ENCODE data around the gene HBA2.
"Not testable (repeated sequence)": the region's sequence is repeated elsewhere in the genome, so short reads cannot be mapped to it uniquely, and the experiment has no call there.

The HBA2 gene

DNA sequence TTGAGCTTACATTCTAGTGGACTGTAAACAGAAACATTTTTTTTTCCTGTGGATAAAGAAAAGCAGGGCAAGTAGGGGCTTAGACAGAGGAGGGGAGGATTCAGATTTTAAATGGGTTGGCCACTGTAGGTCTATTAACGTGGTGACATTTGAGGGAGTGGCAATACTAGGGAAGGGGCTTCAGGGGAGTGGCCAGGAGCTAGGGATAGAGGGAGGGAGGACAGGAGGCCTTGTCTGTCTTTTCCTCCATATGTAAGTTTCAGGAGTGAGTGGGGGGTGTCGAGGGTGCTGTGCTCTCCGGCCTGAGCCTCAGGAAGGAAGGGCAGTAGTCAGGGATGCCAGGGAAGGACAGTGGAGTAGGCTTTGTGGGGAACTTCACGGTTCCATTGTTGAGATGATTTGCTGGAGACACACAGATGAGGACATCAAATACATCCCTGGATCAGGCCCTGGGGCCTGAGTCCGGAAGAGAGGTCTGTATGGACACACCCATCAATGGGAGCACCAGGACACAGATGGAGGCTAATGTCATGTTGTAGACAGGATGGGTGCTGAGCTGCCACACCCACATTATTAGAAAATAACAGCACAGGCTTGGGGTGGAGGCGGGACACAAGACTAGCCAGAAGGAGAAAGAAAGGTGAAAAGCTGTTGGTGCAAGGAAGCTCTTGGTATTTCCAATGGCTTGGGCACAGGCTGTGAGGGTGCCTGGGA, 13.4 kb upstream of the HBA2 start:
- no peak for DNase-seq

DNA sequence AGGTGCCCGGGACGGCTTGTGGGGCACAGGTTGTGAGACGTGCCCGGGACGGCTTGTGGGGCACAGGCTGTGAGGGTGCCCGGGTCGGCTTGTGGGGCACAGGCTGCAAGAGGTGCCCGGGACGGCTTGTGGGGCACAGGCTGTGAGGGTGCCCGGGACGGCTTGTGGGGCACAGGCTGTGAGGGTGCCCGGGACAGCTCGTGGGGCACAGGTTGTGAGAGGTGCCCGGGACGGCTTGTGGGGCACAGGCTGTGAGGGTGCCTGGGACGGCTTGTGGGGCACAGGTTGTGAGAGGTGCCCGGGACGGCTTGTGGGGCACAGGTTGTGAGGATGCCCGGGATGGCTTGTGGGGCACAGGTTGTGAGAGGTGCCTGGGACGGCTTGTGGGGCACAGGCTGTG, 12.4 kb upstream of the HBA2 start:
- not testable (repeated sequence) for DNase-seq

DNA sequence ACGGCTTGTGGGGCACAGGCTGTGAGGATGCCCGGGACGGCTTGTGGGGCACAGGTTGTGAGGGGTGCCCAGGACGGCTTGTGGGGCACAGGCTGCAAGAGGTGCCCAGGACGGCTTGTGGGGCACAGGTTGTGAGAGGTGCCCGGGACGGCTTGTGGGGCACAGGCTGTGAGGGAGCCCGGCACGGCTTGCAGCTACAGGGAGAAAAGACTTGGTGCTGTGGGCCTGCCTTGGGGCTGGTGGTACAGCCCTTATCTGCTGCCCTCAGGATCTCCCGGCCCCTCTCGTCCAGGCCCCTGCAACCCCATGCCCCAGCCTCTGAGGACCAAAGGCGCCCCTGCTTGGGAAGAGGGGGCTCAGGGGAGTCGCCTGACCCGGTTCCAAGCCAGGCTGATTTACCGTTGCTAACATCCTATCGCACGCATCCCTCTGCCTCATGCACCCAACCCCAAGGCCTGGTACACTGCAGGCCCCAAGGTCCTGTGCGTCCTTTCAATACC, 11.9 kb upstream of the HBA2 start:
- DNase-seq, result no peak

DNA sequence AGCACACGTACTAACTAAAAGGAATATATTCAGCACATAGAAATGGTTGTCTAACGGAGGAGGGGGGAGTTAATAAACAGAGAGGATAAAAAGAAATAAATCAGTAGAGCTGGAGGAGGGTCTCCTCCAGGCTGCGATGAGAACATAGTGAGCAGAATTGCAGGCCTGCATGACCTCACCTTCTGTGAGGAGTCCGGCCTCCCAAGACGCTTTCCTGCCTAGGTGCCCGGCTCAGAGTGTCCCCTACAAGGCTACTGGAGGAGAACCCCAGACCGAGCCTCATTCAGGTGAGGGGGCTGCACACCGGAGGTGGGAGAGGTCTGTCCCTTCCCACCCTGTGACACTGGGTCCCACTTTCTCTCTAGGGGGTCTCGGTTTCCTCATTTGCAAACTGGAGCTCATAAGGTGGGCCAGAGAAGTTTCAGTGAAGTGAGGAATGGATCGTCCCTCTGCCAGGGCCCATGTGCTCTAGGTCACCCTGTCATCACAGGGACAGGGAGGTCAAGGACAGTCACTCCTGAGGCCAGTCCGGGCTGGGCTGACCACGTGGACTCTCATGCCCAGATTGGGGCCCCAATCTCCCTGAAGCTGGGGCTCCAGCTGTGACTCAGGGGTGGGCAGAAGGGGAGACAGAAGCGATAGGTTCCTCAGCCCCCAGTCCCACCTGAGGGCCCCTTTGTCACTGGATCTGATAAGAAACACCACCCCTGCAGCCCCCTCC, 10.2 kb upstream of the HBA2 start:
- no peak for DNase-seq

DNA sequence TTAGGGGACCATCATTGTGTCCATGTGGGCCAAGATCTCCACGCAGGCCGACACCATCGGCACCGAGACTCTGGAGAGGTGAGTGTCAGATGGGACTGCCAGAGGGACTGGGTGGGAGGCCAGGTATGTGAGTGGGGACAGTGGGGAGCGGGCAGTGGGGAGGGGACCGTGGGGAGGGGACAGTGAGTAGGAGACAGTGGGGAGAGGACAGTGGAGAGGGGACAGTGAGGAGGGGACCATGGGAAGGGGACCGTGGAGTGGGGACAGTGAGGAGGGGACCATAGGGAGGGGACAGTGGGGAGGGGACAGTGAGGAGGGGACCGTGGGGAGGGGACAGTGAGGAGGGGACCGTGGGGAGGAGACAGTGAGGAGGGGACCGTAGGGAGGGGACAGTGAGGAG, 9.5 kb upstream of the HBA2 start:
- not testable (repeated sequence) for DNase-seq

DNA sequence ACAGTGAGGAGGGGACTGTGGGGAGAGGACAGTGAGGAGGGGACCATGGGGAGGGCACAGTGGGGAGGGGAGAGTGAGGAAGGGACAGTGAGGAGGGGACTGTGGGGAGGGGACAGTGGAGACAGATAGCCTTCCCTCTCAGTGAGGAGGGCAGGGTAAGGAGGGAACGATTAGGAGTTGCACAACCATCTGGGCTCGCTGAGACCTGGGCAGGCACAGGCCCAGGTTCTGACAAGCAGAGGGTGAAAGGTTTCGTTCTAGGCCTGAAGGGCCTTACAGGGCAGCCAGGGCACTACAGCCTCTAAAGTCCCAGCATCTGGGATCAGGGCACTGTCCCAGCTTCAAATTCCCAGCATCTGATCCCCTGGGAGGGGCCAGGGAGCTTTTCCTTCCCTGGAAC, 9.0 kb upstream of the HBA2 start:
- DNase-seq, result not testable (repeated sequence)

DNA sequence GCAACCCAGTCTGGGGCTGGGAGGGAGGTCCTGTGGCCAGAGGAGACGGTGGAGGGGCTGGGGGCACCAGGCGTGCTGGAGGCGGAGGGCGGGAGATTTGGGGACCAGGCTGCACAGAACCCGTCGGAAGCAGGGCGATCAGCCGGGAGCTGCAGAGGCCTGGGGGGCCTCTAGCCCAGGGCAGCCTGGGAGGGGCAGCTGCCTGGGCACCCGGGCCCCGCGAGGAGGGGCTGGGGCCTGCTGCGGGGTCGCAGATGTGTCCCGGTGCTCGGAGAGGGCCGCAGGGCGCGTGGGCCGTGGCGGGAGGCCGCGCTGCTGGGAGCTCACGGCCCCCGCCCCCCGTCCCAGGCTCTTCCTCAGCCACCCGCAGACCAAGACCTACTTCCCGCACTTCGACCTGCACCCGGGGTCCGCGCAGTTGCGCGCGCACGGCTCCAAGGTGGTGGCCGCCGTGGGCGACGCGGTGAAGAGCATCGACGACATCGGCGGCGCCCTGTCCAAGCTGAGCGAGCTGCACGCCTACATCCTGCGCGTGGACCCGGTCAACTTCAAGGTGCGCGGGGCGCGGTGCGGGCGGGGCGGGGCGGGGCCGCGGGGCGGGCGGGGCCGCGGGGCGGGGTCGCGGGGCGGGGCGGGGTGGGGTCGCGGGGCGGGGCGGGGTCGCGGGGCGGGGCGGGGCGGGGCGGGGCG, 8.4 kb upstream of the HBA2 start:
- DNase-seq, result not testable (repeated sequence)

DNA sequence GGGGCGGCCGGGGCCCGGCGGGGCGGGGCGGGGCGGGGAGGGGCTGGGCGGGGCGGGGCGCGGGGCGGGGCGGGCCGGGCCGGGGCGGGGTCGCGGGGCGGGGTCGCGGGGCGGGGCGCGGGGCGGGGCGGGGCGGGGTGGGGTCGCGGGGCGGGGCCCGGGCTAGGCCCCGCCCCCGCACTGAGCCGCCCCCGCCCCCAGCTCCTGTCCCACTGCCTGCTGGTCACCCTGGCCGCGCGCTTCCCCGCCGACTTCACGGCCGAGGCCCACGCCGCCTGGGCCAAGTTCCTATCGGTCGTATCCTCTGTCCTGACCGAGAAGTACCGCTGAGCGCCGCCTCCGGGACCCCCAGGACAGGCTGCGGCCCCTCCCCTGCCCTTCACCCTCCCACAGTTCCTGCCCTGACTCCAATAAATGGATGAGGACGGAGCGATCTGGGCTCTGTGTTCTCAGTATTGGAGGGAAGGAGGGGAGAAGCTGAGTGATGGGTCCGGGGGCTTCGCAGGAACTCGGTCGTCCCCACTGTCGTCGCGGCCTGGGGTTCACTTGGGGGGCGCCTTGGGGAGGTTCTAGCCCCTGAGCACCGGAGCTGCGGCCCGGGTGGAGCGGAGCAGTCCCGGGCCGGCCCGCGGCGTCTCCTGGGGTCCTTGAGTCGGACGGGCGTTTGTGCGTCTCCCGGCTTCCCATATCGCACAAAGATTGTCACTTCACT, 7.7 kb upstream of the HBA2 start:
- no peak for DNase-seq

DNA sequence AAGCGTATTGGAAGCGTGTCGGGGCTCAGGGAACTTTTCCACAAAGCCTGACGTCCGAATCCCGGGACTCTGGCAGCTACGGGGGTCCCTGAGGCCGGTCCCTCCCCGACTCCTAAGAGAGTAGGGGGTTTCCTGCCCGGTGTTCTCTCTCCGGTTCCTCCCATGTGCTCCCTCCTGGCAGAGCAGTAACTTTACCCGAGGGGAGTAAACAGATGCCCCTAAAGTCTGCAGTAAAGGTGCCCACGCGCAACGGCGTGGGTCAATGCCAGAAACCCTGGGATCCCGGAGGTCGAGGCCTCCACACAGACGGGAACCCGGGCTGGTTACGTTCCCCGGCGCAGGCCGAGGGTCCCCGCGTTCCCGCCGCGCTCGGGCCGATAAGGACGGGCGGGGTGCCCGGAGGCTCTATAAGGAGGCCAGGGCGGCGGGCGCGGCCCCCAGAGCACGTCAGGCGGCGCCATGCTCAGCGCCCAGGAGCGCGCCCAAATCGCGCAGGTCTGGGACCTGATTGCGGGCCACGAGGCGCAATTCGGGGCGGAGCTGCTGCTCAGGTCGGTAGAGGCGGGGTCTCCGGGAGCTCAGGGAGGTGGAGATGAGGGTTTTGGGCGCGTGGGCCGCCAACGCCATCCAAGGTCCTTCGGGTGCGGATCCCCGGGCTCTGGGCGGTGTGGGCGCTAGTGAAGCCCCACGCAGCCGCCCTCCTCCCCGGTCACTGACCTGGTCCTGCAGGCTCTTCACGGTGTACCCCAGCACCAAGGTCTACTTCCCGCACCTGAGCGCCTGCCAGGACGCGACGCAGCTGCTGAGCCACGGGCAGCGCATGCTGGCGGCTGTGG, 6.9 kb upstream of the HBA2 start, which contains the start of gene HBM:
Gene HBM (plus strand): TSS at position 440 of the 836 bp plus-strand sequence. CDS start 20 bp downstream, at position 460.
- no peak for DNase-seq

DNA sequence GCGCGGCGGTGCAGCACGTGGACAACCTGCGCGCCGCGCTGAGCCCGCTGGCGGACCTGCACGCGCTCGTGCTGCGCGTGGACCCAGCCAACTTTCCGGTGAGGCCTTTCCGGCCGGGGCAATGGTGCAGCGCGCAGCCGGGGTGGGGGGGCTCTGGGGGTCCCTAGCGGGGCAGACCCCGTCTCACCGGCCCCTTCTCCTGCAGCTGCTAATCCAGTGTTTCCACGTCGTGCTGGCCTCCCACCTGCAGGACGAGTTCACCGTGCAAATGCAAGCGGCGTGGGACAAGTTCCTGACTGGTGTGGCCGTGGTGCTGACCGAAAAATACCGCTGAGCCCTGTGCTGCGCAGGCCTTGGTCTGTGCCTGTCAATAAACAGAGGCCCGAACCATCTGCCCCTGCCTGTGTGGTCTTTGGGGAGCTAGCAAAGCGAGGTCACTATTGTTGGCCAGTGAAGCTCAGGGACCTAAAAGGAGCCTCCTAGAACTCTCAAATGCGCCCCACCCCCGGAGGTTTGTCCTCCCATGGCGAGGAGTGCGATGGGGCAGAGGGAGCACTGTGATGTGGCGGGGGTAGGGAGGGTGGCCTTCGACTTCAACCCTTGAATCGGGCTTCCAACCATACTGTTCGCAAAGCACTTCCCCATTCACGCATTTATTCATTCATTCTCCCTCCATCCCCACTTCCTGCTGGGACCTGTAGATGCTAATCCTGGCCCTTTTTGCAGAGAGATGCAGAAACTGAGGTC, 6.1 kb upstream of the HBA2 start:
- no peak for DNase-seq

DNA sequence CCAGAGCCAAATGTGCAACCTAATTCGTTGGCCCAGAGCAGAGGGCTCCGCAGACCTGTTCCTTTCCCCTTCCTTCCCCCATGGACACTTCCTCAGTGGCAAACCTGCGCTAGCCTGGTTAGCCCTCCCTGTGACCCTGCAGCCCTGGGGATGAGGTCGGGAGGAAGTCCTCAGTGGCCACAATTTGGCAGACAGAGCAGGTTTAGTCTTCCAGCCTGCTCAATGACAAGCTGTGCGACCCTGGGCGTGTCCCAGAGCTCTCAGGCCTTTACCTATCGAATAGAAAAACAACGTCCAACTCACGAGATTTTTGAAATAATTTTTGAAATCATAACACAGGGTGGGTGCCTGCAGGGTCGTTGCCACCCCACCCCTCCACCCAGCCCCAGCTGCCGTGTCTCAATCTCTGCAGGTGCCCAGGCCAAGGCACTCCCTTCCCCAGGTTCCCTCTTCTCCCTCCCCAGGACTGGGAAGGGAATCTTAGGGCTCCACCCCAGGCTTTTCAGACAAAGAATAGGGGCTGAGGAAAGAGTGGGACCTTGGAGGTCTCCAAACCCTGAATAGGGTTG, 5.5 kb upstream of the HBA2 start:
- DNase-seq, result no peak

DNA sequence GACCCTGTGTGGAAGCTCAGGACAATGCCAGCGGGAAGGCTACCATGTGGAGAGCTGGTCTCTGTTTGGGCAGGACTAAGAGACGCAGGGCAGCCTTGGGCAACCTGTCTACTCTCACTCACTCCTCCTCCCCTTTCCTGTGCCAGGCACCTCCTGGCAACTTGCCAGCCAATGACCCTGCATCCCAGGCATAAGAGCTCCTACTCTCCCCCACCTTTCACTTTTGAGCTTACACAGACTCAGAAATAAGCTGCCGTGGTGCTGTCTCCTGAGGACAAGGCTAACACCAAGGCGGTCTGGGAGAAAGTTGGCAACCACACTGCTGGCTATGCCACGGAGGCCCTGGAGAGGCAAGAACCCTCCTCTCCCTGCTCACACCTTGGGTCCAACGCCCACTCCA, 4.3 kb upstream of the HBA2 start:
- no peak for DNase-seq

DNA sequence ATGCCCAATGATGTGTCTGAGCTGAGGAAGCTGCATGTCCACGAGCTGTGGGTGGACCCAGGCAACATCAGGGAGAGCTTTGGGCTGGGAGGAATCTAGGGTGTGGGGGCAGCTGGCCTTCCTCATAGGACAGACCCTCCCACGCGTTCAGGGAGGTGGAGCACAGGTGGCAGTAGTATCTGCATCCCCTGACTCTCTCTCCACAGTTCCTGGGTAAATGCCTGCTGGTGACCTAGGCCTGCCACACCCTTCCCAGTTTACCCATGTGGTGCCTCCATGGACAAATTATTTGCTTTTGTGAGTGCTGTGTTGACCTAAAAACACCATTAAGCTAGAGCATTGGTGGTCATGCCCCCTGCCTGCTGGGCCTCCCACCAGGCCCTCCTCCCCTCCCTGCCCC, 3.7 kb upstream of the HBA2 start:
- no peak for DNase-seq

DNA sequence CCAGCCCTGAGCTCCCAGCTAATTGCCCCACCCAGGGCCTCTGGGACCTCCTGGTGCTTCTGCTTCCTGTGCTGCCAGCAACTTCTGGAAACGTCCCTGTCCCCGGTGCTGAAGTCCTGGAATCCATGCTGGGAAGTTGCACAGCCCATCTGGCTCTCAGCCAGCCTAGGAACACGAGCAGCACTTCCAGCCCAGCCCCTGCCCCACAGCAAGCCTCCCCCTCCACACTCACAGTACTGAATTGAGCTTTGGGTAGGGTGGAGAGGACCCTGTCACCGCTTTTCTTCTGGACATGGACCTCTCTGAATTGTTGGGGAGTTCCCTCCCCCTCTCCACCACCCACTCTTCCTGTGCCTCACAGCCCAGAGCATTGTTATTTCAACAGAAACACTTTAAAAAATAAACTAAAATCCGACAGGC, 2.6 kb upstream of the HBA2 start:
- DNase-seq, result not testable (repeated sequence)

DNA sequence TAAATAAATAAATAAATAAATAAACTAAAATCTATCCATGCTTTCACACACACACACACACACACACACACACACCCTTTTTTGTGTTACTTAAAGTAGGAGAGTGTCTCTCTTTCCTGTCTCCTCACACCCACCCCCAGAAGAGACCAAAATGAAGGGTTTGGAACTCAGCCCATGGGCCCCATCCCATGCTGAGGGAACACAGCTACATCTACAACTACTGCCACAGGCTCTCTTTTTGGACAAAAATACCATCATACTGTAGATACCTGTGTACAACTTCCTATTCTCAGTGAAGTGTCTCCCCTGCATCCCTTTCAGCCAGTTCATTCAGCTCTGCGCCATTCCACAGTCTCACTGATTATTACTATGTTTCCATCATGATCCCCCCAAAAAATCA, 1.9 kb upstream of the HBA2 start:
- no peak for DNase-seq

DNA sequence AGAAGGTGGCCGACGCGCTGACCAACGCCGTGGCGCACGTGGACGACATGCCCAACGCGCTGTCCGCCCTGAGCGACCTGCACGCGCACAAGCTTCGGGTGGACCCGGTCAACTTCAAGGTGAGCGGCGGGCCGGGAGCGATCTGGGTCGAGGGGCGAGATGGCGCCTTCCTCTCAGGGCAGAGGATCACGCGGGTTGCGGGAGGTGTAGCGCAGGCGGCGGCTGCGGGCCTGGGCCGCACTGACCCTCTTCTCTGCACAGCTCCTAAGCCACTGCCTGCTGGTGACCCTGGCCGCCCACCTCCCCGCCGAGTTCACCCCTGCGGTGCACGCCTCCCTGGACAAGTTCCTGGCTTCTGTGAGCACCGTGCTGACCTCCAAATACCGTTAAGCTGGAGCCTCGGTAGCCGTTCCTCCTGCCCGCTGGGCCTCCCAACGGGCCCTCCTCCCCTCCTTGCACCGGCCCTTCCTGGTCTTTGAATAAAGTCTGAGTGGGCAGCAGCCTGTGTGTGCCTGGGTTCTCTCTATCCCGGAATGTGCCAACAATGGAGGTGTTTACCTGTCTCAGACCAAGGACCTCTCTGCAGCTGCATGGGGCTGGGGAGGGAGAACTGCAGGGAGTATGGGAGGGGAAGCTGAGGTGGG, 657 bp downstream of the HBA2 start:
- not testable (repeated sequence) for DNase-seq

DNA sequence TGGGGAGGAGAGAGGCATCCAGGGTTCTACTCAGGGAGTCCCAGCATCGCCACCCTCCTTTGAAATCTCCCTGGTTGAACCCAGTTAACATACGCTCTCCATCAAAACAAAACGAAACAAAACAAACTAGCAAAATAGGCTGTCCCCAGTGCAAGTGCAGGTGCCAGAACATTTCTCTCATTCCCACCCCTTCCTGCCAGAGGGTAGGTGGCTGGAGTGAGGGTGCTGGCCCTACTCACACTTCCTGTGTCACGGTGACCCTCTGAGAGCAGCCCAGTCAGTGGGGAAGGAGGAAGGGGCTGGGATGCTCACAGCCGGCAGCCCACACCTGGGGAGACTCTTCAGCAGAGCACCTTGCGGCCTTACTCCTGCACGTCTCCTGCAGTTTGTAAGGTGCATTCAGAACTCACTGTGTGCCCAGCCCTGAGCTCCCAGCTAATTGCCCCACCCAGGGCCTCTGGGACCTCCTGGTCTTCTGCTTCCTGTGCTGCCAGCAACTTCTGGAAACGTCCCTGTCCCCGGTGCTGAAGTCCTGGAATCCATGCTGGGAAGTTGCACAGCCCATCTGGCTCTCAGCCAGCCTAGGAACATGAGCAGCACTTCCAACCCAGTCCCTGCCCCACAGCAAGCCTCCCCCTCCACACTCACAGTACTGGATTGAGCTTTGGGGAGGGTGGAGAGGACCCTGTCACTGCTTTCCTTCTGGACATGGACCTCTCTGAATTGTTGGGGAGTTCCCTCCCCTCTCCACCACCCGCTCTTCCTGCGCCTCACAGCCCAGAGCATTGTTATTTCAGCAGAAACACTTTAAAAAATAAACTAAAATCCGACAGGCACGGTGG, 1.5 kb downstream of the HBA2 start:
- not testable (repeated sequence) for DNase-seq

DNA sequence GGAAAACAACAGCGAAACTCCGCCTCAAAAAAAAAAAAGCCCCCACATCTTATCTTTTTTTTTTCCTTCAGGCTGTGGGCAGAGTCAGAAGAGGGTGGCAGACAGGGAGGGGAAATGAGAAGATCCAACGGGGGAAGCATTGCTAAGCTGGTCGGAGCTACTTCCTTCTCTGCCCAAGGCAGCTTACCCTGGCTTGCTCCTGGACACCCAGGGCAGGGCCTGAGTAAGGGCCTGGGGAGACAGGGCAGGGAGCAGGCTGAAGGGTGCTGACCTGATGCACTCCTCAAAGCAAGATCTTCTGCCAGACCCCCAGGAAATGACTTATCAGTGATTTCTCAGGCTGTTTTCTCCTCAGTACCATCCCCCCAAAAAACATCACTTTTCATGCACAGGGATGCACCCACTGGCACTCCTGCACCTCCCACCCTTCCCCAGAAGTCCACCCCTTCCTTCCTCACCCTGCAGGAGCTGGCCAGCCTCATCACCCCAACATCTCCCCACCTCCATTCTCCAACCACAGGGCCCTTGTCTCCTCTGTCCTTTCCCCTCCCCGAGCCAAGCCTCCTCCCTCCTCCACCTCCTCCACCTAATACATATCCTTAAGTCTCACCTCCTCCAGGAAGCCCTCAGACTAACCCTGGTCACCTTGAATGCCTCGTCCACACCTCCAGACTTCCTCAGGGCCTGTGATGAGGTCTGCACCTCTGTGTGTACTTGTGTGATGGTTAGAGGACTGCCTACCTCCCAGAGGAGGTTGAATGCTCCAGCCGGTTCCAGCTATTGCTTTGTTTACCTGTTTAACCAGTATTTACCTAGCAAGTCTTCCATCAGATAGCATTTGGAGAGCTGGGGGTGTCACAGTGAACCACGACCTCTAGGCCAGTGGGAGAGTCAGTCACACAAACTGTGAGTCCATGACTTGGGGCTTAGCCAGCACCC, 2.6 kb downstream of the HBA2 start:
- DNase-seq, result no peak

Measured in NCI-H748 treated with DMSO at 0.1 percent for 48 hours (cell line).